M059J (cell line): ENCODE data around the gene PGS1. TPM values are rescaled to one million over a fixed set of nuclear protein-coding genes. Genes with fewer than 3 reads are reported as not detected.

Experiments
- DNase-seq: peaks from one replicate; pipeline ENCODE4 v3.0.0-alpha.2; 2012; ENCODE audit warnings: low read depth
- total RNA-seq: library from RNA; depleted of rRNA; stranded (reverse); fragments of >200 nt; shearing (Covaris generic); gene quantifications from 2 replicates; pipeline ENCODE4 v1.2.3, GENCODE V29; 2014

The PGS1 gene
- total RNA-seq, 1 experiment from 2014 or later: 32.3 TPM

DNA sequence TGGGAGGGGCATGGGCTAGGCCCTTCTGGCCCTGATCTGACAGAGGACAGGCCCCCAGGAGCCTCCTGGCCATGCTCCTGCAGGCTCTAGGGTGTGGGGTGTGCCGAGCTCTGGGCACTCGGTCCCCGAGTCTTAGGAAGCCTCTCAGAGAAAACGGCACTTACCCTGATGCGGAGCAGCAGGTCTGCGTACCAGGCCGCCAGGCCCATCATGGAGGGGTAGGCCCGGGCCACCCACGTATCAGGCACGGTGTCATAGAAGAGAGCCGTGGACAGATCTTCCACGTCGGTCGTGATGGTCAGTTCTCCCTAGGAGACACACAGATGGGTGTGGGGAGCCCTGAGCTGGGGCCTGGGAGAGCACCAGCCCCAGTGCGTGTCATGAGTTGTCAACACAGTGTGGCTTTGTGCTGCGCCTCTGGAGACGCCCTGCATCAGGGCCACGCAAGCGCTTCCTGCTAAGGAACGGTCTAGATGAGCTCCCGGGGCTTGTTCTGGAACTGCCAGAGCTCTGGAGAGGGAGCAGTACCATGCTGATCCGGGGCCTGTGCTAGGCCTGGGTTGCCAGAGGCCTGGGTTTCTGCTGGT, 47.9 kb downstream of the PGS1 start:
- no peak for DNase-seq

GRCh38 chr17:78427140-78427539, 48.7 kb downstream of the PGS1 start:
- no peak for DNase-seq

DNA sequence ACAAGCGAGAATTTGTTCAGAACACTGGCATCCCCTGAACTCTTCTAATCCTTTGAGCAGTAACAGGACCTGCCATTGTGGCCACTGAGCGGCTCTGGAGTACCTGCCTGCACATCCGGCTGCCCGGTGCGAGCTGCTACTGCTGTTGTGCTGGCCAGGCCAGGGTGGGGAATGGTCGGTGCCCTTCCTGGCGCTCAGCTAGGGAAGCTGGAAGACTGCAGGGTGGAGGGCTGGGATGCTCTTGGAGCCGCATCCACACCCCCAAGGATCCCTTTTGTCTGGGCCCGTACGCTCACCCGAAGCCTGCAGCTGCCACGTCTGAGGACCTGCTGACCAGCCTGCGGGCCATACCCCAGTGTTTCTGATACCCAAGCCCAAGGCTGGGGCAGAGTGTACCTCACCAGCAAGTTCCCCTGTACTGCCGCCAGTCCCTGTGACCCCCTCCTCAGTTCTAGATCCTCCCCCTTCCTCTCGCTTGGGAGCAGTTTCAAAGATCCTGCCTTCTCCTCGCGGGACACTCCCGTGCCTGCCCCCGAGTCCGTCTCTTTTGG, 49.7 kb downstream of the PGS1 start:
- no peak for DNase-seq

- DNase-seq: no peak
Measured at GRCh38 chr17:78428836-78429617, 50.6 kb downstream of the PGS1 start.

DNA sequence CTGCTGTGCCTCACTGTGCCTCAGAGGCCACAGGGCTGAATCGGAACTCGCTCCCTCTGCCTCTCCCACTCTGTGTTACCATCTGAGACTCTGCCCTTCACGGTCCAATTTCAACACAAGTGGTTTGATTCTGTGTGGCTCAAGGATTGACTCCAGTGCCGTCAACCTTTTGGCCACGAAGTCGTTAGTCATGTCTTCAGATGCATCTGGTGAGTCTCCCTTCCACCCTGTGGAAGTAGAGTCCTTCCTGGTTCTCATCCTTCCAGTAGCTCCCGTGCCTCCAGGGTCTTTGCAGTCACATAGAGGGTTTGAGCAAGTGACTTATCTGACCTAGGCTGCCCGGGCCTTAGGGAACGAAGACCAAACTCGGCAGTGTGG, 51.2 kb downstream of the PGS1 start:
- DNase-seq: no peak

GRCh38 chr17:78430892-78431691, 52.6 kb downstream of the PGS1 start:
- DNase-seq: no peak

DNA sequence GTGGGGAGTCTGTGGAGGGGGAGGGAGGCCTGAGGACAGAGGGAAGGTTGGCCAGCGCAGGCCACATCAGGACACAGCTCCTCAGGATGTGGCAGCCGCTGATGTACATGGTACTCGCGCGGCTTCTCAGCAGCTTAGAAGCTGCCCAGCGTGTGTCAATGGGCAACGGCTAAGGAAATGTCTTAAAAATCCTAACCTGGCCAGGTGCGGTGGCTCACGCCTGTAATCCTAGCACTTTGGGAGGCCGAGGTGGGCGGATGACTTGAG, 53.2 kb downstream of the PGS1 start:
- no peak for DNase-seq

- DNase-seq: no peak
Measured at GRCh38 chr17:78432226-78433012, 54.0 kb downstream of the PGS1 start.

DNA sequence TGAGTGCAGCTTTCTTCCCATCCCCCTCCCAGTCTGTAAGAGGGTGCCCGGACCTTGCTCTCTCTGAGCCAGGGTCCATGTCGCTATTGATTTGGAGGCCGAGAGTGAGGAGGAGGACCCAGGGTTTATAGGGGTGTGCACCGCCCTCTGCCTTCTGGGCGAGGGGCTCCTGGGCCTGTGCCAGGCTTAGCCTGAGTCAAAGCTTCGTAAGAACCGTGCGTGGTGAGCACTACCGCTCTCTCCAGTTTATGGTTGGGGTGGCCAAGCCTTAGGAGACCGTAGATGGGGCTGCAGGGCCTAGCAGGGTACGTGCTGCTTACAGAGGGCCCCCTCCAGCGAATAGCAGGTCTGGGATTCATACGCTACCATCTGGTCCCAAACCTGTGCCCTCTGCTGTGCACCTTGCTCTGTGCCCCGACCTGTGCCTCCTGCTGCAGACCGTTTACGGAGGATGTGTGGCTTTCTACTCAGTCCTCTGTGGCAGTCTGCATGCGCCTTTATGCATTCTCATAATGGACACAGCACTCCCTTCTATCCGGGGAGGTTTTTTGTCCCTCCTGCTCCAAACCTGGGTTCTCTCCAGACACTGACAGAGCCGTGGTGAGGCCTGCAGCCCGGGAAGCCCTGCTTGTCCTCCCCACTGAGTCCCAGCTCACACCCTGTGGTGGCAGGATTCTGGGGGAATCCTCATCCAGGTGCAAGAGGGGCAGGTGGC, 54.7 kb downstream of the PGS1 start:
- no peak for DNase-seq

DNA sequence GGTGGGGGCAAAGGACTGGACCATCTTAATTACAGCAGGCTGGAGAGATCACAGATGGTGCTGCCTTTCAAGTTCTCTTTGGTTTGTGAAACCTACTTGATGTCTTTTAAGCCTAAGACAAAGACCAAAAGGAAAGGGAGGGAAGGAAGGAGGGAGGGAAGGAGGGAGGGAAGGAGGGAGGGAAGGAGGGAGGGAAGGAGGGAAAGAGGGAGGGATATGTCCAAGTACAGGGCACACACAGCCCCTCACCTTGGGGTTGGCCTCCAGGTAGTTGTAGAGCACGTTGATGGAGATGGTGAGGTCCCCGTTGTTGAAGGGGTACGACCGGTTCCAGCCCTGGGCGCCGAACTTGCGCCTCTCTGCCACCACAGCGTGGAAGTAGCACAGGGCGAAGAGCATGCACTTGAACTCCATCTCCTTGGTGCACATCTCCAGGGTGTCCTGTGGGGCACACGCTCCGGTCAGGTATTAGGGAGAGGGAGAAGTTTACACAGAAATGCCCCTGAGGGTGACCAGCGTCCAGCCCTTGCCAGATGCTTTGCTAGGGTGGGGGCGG, 55.4 kb downstream of the PGS1 start:
- DNase-seq: no peak

GRCh38 chr17:78434455-78435329, 56.2 kb downstream of the PGS1 start:
- no peak for DNase-seq

DNA sequence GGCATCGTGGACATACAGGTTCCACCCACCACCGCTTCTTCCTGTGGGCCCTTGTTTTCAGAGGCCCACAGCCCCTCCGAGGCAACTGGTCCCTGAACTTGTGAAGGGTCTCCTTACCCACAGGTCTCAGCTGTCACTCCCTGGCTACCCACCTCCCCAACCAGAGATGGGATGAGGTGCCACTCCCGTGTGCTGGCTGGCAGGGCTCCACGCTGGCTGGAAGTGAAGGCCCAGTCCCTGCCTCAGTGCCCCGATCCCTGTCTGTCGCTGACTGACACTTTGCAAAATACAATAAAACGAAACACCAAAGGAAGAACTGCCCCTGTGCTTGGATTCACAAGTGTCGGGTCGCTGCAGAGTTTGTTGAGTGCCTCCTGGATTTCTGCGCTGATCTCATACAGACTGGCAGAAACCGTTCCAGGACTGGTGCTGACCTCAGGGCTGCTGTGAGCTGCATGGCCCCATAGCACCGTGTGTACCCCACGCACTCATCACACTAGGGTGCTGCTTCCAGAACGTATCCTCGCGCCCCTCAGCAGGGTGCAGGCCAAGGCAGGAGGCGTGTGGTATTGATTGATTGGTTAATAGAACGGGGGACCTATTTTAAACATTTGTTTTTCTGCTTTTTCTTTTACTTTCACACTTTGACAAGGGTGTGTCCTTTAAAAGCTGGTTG, 57.0 kb downstream of the PGS1 start:
- DNase-seq: no peak

GRCh38 chr17:78437508-78438169, 59.2 kb downstream of the PGS1 start:
- no peak for DNase-seq

DNA sequence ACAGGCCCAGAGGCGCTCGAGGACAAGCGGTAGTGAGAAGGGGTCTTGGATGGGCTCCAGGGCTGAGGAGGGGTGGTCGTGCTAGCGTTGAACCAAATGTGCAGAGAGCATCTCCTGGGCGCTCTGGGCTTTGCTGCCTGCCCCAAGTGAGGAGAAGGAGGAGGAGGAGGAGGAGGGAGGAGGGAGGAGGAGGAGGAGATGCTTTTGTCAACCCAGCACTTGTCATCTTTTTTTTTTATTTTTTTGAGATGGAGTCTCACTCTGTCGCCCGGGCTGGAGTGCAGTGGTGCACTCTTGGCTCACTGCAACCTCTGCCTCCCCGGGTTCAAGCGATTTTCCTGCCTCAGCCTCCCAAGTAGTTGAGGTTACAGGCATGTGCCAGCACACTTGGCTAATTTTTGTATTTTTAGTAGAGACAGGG, 59.8 kb downstream of the PGS1 start:
- DNase-seq: peak; percentile 18

- DNase-seq: no peak
Measured at GRCh38 chr17:78438694-78439325, 60.4 kb downstream of the PGS1 start.

DNA sequence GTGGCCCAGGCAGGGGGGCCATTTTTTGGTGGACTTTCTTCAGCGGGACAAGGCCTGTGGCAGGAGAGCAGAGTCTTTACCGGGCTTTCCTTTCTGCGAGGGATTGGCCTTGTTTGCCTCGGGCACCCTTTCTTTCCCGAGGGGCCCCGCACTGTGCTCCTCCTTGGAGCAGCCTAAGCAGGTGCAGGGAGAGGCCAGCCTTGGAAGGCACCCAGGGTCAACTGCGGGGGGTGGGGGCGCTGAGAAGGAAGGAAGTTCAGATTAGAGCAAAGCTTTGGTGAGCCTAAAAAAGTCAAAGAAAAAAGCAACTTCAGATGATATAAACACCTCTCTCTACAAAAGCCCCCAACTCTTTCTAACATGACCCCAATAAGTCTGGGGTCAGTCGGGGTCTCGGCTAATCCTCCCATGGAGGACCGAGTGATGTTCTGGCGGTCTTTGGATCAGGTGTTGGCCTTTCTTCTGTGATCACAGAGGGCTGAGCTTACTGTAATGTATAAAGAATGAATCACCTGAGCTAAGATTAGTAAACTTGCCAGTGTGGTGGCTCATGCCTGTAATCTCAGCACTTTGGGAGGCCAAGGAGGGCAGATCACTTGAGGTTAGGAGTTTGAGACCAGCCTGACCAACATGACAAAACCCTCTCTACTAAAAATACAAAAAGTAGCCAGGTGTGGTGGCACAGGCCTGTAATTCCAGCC, 63.0 kb downstream of the PGS1 start:
- no peak for DNase-seq

- DNase-seq: peak; percentile 16
Measured at GRCh38 chr17:78442648-78443218, 64.3 kb downstream of the PGS1 start.
